ENCODE data around the gene DCDC1.

The DCDC1 gene

GRCh38 chr11:31092638-31093037, 276.9 kb downstream of the DCDC1 start:
- DNase-seq, result no peak

GRCh38 chr11:31089117-31089516, 280.4 kb downstream of the DCDC1 start:
- no peak for DNase-seq

GRCh38 chr11:31069447-31070205, 299.9 kb downstream of the DCDC1 start:
- DNase-seq, result no peak

GRCh38 chr11:31060880-31061279, 308.7 kb downstream of the DCDC1 start:
- no peak for DNase-seq

GRCh38 chr11:31059529-31059928, 310.0 kb downstream of the DCDC1 start:
- no peak for DNase-seq

GRCh38 chr11:31050061-31050765, 319.3 kb downstream of the DCDC1 start:
- DNase-seq, result no peak

GRCh38 chr11:31045335-31045734, 324.2 kb downstream of the DCDC1 start:
- no peak for DNase-seq

- no peak for DNase-seq
Measured at GRCh38 chr11:31030138-31030792, 339.3 kb downstream of the DCDC1 start.

- no peak for DNase-seq
Measured at GRCh38 chr11:31026315-31026714, 343.2 kb downstream of the DCDC1 start.

GRCh38 chr11:31022080-31022479, 347.5 kb downstream of the DCDC1 start:
- DNase-seq, result no peak

- no peak for DNase-seq
Measured at GRCh38 chr11:31019786-31020185, 349.8 kb downstream of the DCDC1 start.

GRCh38 chr11:31005202-31005601, 364.3 kb downstream of the DCDC1 start:
- no peak for DNase-seq

GRCh38 chr11:31001427-31001826, 368.1 kb downstream of the DCDC1 start:
- no peak for DNase-seq

- no peak for DNase-seq
Measured at GRCh38 chr11:31000381-31000780, 369.2 kb downstream of the DCDC1 start.

GRCh38 chr11:30992513-30992849, 377.1 kb downstream of the DCDC1 start:
- DNase-seq, result no peak

- no peak for DNase-seq
Measured at GRCh38 chr11:30991802-30992512, 377.6 kb downstream of the DCDC1 start.

GRCh38 chr11:30991376-30991775, 378.2 kb downstream of the DCDC1 start:
- DNase-seq, result no peak

- DNase-seq, result no peak
Measured at GRCh38 chr11:30990625-30991296, 378.8 kb downstream of the DCDC1 start.

- DNase-seq, result no peak
Measured at GRCh38 chr11:30987819-30988218, 381.7 kb downstream of the DCDC1 start.

GRCh38 chr11:30985536-30985935, 384.0 kb downstream of the DCDC1 start:
- DNase-seq, result no peak

GRCh38 chr11:30984827-30985226, 384.7 kb downstream of the DCDC1 start:
- DNase-seq, result peak; percentile 13

- DNase-seq, result peak; percentile 19
Measured at GRCh38 chr11:30984442-30984816, 385.1 kb downstream of the DCDC1 start.
